Measurements from ENCODE around the gene AKR1C2. TPM values are rescaled to one million over a fixed set of nuclear protein-coding genes. Genes with fewer than 3 reads are reported as not detected.
"Not testable (repeated sequence)": the region's sequence is repeated elsewhere in the genome, so short reads cannot be mapped to it uniquely, and the experiment has no call there.

Gene AKR1C2
- total and polyA plus RNA-seq, 5 donors from 2014 or later: not detected

DNA sequence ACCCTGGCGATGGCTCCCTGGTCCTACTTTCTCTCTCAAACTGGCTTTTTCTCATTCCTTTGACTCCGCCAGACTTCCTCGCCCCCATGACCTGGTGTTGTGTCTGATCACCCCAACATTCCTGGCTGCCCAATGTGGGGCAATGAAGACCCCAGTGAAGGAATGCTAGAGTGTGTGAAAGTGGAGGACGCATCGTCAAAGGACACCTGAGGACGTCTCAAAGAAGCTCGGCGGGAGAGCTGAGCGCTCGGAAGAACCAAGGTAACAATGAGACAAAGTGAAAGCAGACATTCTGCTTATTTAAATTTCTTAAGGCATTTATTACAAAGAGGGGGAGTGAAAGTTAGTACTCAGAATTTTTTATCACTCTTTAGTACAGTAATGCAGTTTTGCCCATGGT lies 31.7 kb upstream of the AKR1C2 start:
- Mint-ChIP-seq H3K27me3 (no peaks in the 10 kb centered on the region), H3K9me3 (peaks cover 2 to 30% (median 7%) of the 10 kb centered on the region in 7 donors), H3K27ac (peak overlapping the region in 1 of 3 donors; percentile 43), H3K4me1 (no peaks in the 10 kb centered on the region), H3K36me3 (peaks cover 4% of the 10 kb centered on the region), H3K4me3 (no peak overlapping the region)
- Histone ChIP-seq H3K27me3 (ENCODE audit: control insufficient read depth, insufficient read depth, low read length) (no peaks in the 10 kb centered on the region), H3K4me1 (ENCODE audit: control insufficient read depth, insufficient read depth, low read length, poor library complexity, severe bottlenecking) (no peaks in the 10 kb centered on the region), H3K4me3 (ENCODE audit: low read depth, low read length) (no peak overlapping the region), H3K27ac (ENCODE audit: insufficient read depth, low read length, poor library complexity, severe bottlenecking) (no peak overlapping the region), H3K36me3 (ENCODE audit: control insufficient read depth, insufficient read depth, low read length) (no peaks in the 10 kb centered on the region), H3K9me3 (ENCODE audit: control insufficient read depth in 2 of 2, low read length in 2 of 2) (peaks cover 10 to 16% of the 10 kb centered on the region in 2 experiments)
- no peak for DNase-seq
- ATAC-seq (ENCODE audit: low read depth in 2 of 2): no peak

GRCh38 chr10:5034588-5034987 lies 30.9 kb upstream of the AKR1C2 start:
- Mint-ChIP-seq H3K27me3 (no peaks in the 10 kb centered on the region), H3K4me1 (no peaks in the 10 kb centered on the region), H3K36me3 (peaks cover 7% of the 10 kb centered on the region), H3K27ac (no peak overlapping the region), H3K9me3 (peaks cover 2 to 37% (median 10%) of the 10 kb centered on the region in 7 donors), H3K4me3 (no peak overlapping the region)
- no peak overlapping the region for H3K4me3 ChIP-seq (ENCODE audit: low read depth, low read length)
- H3K27ac ChIP-seq (ENCODE audit: insufficient read depth, low read length, poor library complexity, severe bottlenecking): no peak overlapping the region
- H3K36me3 ChIP-seq (ENCODE audit: control insufficient read depth, insufficient read depth, low read length): no peaks in the 10 kb centered on the region
- H3K27me3 ChIP-seq (ENCODE audit: control insufficient read depth, insufficient read depth, low read length): no peaks in the 10 kb centered on the region
- ATAC-seq (ENCODE audit: low read depth in 2 of 2) (no peak), DNase-seq (no peak)
- no peaks in the 10 kb centered on the region for H3K4me1 ChIP-seq (ENCODE audit: control insufficient read depth, insufficient read depth, low read length, poor library complexity, severe bottlenecking)
- peaks cover 10 to 20% of the 10 kb centered on the region in 2 experiments for H3K9me3 ChIP-seq (ENCODE audit: control insufficient read depth in 2 of 2, low read length in 2 of 2)

DNA sequence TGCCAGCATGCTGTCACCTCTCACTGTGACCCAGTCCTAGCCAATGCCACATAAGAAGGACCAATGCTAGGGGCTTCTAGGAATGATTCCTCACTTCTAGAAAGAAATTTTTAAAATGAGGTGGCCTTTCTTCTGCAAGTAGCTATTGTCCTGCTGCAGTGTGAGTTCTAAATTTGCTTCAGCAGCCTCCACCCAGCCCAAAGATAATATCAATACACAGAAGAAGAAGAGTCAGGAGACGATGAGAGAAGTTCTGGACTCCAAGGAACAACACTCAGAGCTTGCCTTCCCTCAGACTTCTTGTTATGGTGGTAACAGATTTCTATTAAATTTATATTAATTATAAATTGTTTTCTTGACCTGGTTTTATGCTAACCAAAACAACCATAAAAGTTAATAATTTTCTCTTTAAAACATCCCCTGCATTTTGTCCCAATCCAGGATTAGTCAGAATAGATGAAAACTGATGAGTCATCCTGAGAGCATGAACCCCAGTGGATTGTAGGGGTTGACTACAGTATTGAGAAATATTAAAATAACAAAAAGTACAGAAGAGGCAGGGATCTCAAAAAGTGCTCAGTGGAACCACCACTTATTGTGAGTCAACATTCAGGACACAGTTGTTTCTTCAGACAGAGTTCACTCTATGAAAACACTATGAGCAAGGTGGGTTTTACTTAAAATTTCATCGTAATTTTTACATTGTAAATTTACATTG lies 29.6 kb upstream of the AKR1C2 start:
- H3K4me3 Mint-ChIP-seq: no peak overlapping the region
- H3K36me3 Mint-ChIP-seq: peaks cover 7% of the 10 kb centered on the region
- DNase-seq: no peak
- H3K36me3 ChIP-seq (ENCODE audit: control insufficient read depth, insufficient read depth, low read length): no peaks in the 10 kb centered on the region
- no peaks in the 10 kb centered on the region for H3K4me1 ChIP-seq (ENCODE audit: control insufficient read depth, insufficient read depth, low read length, poor library complexity, severe bottlenecking)
- peaks cover 10 to 20% of the 10 kb centered on the region in 2 experiments for H3K9me3 ChIP-seq (ENCODE audit: control insufficient read depth in 2 of 2, low read length in 2 of 2)
- H3K27me3 Mint-ChIP-seq: no peaks in the 10 kb centered on the region
- H3K9me3 Mint-ChIP-seq: peaks cover 2 to 44% (median 10%) of the 10 kb centered on the region in 7 donors
- ATAC-seq (ENCODE audit: low read depth in 2 of 2): no peak
- H3K4me1 Mint-ChIP-seq: no peaks in the 10 kb centered on the region
- H3K27ac ChIP-seq (ENCODE audit: insufficient read depth, low read length, poor library complexity, severe bottlenecking): no peak overlapping the region
- no peaks in the 10 kb centered on the region for H3K27me3 ChIP-seq (ENCODE audit: control insufficient read depth, insufficient read depth, low read length)
- H3K4me3 ChIP-seq (ENCODE audit: low read depth, low read length): no peak overlapping the region
- H3K27ac Mint-ChIP-seq: no peak overlapping the region

- peaks cover 10 to 20% of the 10 kb centered on the region in 2 experiments for H3K9me3 ChIP-seq (ENCODE audit: control insufficient read depth in 2 of 2, low read length in 2 of 2)
- H3K36me3 Mint-ChIP-seq; H3K27ac ChIP-seq (ENCODE audit: insufficient read depth, low read length, poor library complexity, severe bottlenecking); H3K4me1 ChIP-seq (ENCODE audit: control insufficient read depth, insufficient read depth, low read length, poor library complexity, severe bottlenecking); H3K4me3 ChIP-seq (ENCODE audit: low read depth, low read length); H3K4me1 Mint-ChIP-seq; H3K27me3 Mint-ChIP-seq; ATAC-seq (ENCODE audit: low read depth in 2 of 2); DNase-seq; H3K4me3 Mint-ChIP-seq; H3K36me3 ChIP-seq (ENCODE audit: control insufficient read depth, insufficient read depth, low read length); H3K27ac Mint-ChIP-seq; H3K27me3 ChIP-seq (ENCODE audit: control insufficient read depth, insufficient read depth, low read length): not testable (repeated sequence)
- H3K9me3 Mint-ChIP-seq: peaks cover 2 to 44% (median 10%) of the 10 kb centered on the region in 7 donors
These were observed 28.8 kb upstream of the AKR1C2 start for GRCh38 chr10:5032444-5032843.

- H3K4me1 Mint-ChIP-seq; H3K27me3 Mint-ChIP-seq; DNase-seq; H3K36me3 Mint-ChIP-seq; H3K27me3 ChIP-seq (ENCODE audit: control insufficient read depth, insufficient read depth, low read length); H3K4me3 Mint-ChIP-seq; H3K27ac ChIP-seq (ENCODE audit: insufficient read depth, low read length, poor library complexity, severe bottlenecking); H3K4me1 ChIP-seq (ENCODE audit: control insufficient read depth, insufficient read depth, low read length, poor library complexity, severe bottlenecking); H3K27ac Mint-ChIP-seq; ATAC-seq (ENCODE audit: low read depth in 2 of 2); H3K4me3 ChIP-seq (ENCODE audit: low read depth, low read length); H3K36me3 ChIP-seq (ENCODE audit: control insufficient read depth, insufficient read depth, low read length): not testable (repeated sequence)
- peaks cover 2 to 44% (median 10%) of the 10 kb centered on the region in 7 donors for H3K9me3 Mint-ChIP-seq
- peaks cover 10 to 20% of the 10 kb centered on the region in 2 experiments for H3K9me3 ChIP-seq (ENCODE audit: control insufficient read depth in 2 of 2, low read length in 2 of 2)
These were observed 27.9 kb upstream of the AKR1C2 start for GRCh38 chr10:5031588-5031987.

GRCh38 chr10:5030989-5031388 lies 27.3 kb upstream of the AKR1C2 start:
- Mint-ChIP-seq H3K9me3 (peaks cover 2 to 44% (median 10%) of the 10 kb centered on the region in 7 donors), H3K4me3 (no peak overlapping the region), H3K27me3 (no peaks in the 10 kb centered on the region), H3K4me1 (no peaks in the 10 kb centered on the region), H3K27ac (no peak overlapping the region), H3K36me3 (peaks cover 7% of the 10 kb centered on the region)
- DNase-seq (no peak), ATAC-seq (ENCODE audit: low read depth in 2 of 2) (no peak)
- Histone ChIP-seq H3K4me1 (ENCODE audit: control insufficient read depth, insufficient read depth, low read length, poor library complexity, severe bottlenecking) (no peaks in the 10 kb centered on the region), H3K27ac (ENCODE audit: insufficient read depth, low read length, poor library complexity, severe bottlenecking) (no peak overlapping the region), H3K9me3 (ENCODE audit: control insufficient read depth in 2 of 2, low read length in 2 of 2) (peaks cover 10 to 20% of the 10 kb centered on the region in 2 experiments), H3K27me3 (ENCODE audit: control insufficient read depth, insufficient read depth, low read length) (no peaks in the 10 kb centered on the region), H3K36me3 (ENCODE audit: control insufficient read depth, insufficient read depth, low read length) (no peaks in the 10 kb centered on the region), H3K4me3 (ENCODE audit: low read depth, low read length) (no peak overlapping the region)

DNA sequence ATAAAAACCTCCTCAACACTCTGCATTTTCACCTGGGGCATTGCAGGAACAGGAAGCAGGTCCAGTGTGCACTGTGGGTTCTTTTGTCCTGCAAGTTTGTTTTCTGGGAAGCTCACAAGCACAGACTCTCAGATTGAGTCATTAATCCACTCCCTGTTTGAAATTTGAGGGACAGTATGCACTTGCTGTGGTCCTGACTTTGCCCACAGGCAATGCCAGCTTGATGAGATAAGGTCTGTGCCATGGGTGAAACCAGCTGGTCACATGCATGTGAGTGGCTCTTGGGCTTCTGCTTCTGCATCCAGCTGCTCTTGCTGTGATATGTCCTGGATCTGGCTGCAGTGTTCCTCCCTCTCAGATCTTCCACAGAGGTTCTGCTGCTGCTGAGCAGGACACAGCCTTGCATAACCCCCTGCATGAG lies 21.8 kb upstream of the AKR1C2 start:
- not testable (repeated sequence) for H3K27me3 Mint-ChIP-seq; H3K36me3 Mint-ChIP-seq; ATAC-seq (ENCODE audit: low read depth in 2 of 2); H3K36me3 ChIP-seq (ENCODE audit: control insufficient read depth, insufficient read depth, low read length); H3K4me1 ChIP-seq (ENCODE audit: control insufficient read depth, insufficient read depth, low read length, poor library complexity, severe bottlenecking); H3K9me3 ChIP-seq (ENCODE audit: control insufficient read depth in 2 of 2, low read length in 2 of 2); H3K27ac ChIP-seq (ENCODE audit: insufficient read depth, low read length, poor library complexity, severe bottlenecking); H3K27ac Mint-ChIP-seq; H3K4me1 Mint-ChIP-seq; H3K4me3 Mint-ChIP-seq; H3K4me3 ChIP-seq (ENCODE audit: low read depth, low read length); DNase-seq; H3K27me3 ChIP-seq (ENCODE audit: control insufficient read depth, insufficient read depth, low read length)
- H3K9me3 Mint-ChIP-seq: peaks cover 0 to 16% (median 6%) of the 10 kb centered on the region in 7 donors

- no peak for DNase-seq
- Histone ChIP-seq H3K4me3 (ENCODE audit: low read depth, low read length) (no peak overlapping the region), H3K9me3 (ENCODE audit: control insufficient read depth in 2 of 2, low read length in 2 of 2) (no peaks in the 10 kb centered on the region), H3K36me3 (ENCODE audit: control insufficient read depth, insufficient read depth, low read length) (no peaks in the 10 kb centered on the region), H3K4me1 (ENCODE audit: control insufficient read depth, insufficient read depth, low read length, poor library complexity, severe bottlenecking) (no peaks in the 10 kb centered on the region), H3K27me3 (ENCODE audit: control insufficient read depth, insufficient read depth, low read length) (no peaks in the 10 kb centered on the region), H3K27ac (ENCODE audit: insufficient read depth, low read length, poor library complexity, severe bottlenecking) (no peak overlapping the region)
- Mint-ChIP-seq H3K4me1 (no peaks in the 10 kb centered on the region), H3K9me3 (peaks cover 0 to 4% (median 0%) of the 10 kb centered on the region in 7 donors), H3K27me3 (no peaks in the 10 kb centered on the region), H3K27ac (no peak overlapping the region), H3K36me3 (no peaks in the 10 kb centered on the region), H3K4me3 (no peak overlapping the region)
- no peak for ATAC-seq (ENCODE audit: low read depth in 2 of 2)
These were observed 19.6 kb upstream of the AKR1C2 start for GRCh38 chr10:5023177-5023805.

Measured in CD4-positive, CD25-positive, alpha-beta regulatory T cell (primary cell).